Peyer's patch (tissue), 4 donors: ENCODE results near the gene CAPN8.

ENCODE experiments used
- POLR2A ChIP-seq, 2 donors: fragments of 450-650 bp; IDR thresholded peaks; one replicate each; pipeline ENCODE4 v1.5.1; 2017; ENCODE audit warnings: antibody characterized with exemption in 2 of 2, mild to moderate bottlenecking in 2 of 2, moderate library complexity in 2 of 2
- TF ChIP-seq, protein P1 (sequence below), 6 experiments: fragments of 450-650 bp in 4 of 6; fragments of 200-600 bp in 2 of 6; sonication (generic) in 1 of 6; IDR thresholded peaks; one replicate each; pipeline ENCODE4 v1.5.1; 2017 to 2019; ENCODE audit warnings: antibody characterized with exemption in 6 of 6, mild to moderate bottlenecking in 3 of 6, moderate library complexity in 1 of 6

DNA sequence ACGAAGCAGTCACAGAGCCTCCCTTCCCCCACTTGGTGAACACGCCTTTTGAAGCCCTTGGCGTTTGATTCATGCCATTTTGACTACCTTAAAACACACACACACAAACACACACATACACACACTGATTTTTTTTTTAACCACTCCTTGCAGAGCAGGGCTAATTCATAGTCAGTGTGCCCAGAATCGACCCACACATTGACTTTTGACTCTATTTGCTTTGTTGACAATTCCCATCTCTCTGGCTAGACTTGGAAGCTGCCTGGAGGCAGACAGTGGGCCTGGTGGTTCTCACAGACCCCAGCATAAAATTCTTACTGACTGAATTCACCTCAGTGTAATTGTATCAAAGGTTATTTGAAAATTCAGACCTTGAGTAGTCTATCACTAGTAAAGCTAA is 30.3 kb downstream of the CAPN8 start:
- TF ChIP-seq, protein P1, sequence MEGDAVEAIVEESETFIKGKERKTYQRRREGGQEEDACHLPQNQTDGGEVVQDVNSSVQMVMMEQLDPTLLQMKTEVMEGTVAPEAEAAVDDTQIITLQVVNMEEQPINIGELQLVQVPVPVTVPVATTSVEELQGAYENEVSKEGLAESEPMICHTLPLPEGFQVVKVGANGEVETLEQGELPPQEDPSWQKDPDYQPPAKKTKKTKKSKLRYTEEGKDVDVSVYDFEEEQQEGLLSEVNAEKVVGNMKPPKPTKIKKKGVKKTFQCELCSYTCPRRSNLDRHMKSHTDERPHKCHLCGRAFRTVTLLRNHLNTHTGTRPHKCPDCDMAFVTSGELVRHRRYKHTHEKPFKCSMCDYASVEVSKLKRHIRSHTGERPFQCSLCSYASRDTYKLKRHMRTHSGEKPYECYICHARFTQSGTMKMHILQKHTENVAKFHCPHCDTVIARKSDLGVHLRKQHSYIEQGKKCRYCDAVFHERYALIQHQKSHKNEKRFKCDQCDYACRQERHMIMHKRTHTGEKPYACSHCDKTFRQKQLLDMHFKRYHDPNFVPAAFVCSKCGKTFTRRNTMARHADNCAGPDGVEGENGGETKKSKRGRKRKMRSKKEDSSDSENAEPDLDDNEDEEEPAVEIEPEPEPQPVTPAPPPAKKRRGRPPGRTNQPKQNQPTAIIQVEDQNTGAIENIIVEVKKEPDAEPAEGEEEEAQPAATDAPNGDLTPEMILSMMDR (IDR thresholded peaks at IDR 0.05): no peak
- no peak for TF ChIP-seq POLR2A (IDR thresholded peaks at IDR 0.05)
